Mucosa of stomach (tissue), 1 donor: Measurements from ENCODE around the gene SLC6A15.

Experiments
- H3K27me3 ChIP-seq: one replicate; pipeline ENCODE4 v1.7.0; 2013; ENCODE audit warnings: mild to moderate bottlenecking, low read length; ENCODE audit not compliant: control insufficient read depth, insufficient read depth
- H3K36me3 ChIP-seq: one replicate; pipeline ENCODE4 v1.7.0; 2013; ENCODE audit warnings: low read length; ENCODE audit not compliant: control insufficient read depth, insufficient read depth
- H3K4me1 ChIP-seq: one replicate; pipeline ENCODE4 v1.7.0; 2013; ENCODE audit warnings: mild to moderate bottlenecking, low read length; ENCODE audit not compliant: control insufficient read depth, insufficient read depth
- H3K4me3 ChIP-seq: one replicate; pipeline ENCODE4 v1.7.0; 2013; ENCODE audit warnings: low read length
- H3K9ac ChIP-seq: one replicate; pipeline ENCODE4 v1.7.0; 2013; ENCODE audit warnings: mild to moderate bottlenecking, low read length, moderate library complexity
- H3K9me3 ChIP-seq: one replicate; pipeline ENCODE4 v1.7.0; 2013; ENCODE audit warnings: mild to moderate bottlenecking, low read length, moderate library complexity; ENCODE audit not compliant: control insufficient read depth
- donor health status: Pancreatic carcinoma.

SLC6A15 gene

DNA sequence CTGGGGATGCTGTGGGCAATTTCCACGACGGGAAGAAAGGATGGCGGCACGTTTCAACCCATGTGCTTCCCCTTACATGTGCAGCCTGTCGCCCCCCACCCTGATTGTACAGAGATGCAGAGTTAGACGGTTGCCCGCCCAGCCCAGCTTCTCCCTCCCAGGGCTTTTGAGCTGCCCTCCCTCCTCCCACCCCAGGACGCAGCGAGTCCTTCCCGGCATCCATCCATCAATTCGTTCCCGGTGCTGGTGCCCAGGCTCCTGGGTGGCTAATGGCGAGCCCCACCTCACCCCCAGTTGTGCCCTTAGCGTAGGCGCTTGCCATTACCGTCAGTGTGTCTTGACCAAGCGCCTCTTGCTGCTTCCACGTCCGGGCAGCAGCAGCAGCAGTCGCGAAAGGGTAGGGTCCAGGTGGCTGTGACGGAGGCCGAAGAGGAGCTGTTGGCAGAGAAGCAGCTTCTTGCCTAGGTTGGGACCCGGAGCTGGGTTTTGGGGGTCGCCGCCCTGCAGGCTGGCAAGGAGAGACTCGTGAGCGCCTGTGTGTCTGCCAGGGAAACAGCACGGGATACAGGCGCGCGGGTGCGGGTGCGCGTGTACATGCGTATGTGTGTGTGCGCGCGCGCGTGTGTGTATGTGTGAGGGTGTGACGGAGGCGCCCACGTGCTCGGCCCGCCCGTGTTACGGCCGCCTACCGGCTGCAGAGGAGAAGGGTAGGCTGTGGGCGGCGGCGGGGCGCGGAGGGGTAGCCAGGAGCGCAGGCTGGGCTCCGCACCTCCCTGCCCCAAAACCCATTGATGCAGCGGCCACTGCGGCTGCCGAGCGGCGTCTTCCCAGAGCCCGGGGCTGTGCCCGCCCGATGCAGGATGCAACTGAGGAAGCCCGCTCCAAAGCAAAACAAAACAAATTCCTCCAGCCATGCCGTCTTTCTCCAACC, at the start of gene SLC6A15:
Gene SLC6A15 (minus strand): TSS at position 602 of the 931 bp plus-strand sequence. CDS start 20,679 bp downstream, outside the sequence.
- Histone ChIP-seq H3K9ac (no peak within 1 kb of the TSS), H3K27me3 (peaks cover 30% of the 10 kb centered on the region), H3K4me3 (no peak within 1 kb of the TSS)

DNA sequence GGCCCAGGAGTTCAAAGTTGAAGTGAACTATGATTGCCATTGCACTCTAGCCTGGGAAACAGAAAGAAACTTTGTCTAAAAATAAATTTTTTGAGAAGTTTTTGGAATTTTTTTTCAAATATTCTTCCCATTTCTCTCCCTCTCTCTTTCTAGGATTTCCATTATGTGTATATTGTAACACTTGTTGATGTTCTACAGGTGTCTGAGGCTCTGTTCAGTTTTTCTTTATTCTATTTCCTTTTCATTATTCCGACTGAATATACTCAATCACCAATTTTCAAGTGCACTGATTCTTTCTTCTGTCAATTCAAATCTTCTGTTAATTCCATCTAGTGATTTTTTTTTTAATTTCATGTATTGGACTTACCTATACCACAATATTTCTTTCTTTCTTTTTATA, 48.3 kb upstream of the SLC6A15 start:
- H3K36me3 ChIP-seq, result no peaks in the 10 kb centered on the region
- H3K9me3 ChIP-seq, result no peaks in the 10 kb centered on the region
- no peak overlapping the region for H3K9ac ChIP-seq
- H3K27me3 ChIP-seq, result no peaks in the 10 kb centered on the region
- no peaks in the 10 kb centered on the region for H3K4me1 ChIP-seq
- no peak overlapping the region for H3K4me3 ChIP-seq

More for the DNA sequence above, at the start of gene SLC6A15:
- H3K4me1 ChIP-seq, result peaks cover 6% of the 10 kb centered on the region
- H3K9me3 ChIP-seq, result no peaks in the 10 kb centered on the region
- no peaks in the 10 kb centered on the region for H3K36me3 ChIP-seq

DNA sequence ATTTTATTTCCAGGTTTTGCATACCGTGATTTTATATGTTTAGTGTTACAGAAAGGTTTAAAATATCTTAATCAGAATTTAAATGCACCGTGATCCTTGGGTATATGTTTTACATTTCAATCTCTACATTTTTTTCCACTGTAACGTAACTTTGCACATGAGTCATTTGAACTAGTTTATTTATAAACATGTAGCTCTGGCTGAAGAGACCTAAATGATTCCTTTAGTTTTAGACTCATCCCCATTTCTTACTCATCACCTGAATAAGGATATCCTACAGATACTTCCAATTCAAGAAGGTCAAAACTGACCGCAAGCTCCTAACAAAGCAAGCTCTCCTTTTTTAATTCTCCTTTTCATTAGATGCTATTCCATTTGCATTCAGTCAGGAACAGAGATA, 42.7 kb upstream of the SLC6A15 start:
- Histone ChIP-seq H3K36me3 (no peaks in the 10 kb centered on the region), H3K9me3 (no peaks in the 10 kb centered on the region)

DNA sequence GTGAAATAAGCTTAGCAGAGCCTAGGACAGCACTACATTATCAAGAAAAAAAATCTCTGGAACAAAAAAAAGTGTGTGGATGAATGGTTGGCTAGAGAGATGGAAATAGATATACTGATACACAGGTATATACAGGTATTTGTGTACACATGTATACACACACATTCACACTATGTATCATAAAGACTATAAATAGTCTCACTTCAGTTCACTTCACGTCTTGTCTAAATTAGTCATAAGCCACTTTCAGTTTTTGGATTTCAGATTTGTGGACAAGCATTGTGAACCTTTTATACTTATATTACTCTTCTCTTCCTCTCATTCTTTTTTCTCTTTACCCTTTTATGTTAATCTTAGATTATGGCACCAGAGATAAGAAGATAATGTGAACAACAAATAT, 41.8 kb upstream of the SLC6A15 start:
- Histone ChIP-seq H3K9me3 (no peaks in the 10 kb centered on the region), H3K9ac (no peak overlapping the region), H3K4me1 (no peaks in the 10 kb centered on the region), H3K4me3 (no peak overlapping the region), H3K36me3 (no peaks in the 10 kb centered on the region), H3K27me3 (no peaks in the 10 kb centered on the region)

More for the DNA sequence above, 42.7 kb upstream of the SLC6A15 start:
- Histone ChIP-seq H3K4me3 (no peak overlapping the region), H3K9ac (no peak overlapping the region), H3K4me1 (no peaks in the 10 kb centered on the region), H3K27me3 (no peaks in the 10 kb centered on the region)

DNA sequence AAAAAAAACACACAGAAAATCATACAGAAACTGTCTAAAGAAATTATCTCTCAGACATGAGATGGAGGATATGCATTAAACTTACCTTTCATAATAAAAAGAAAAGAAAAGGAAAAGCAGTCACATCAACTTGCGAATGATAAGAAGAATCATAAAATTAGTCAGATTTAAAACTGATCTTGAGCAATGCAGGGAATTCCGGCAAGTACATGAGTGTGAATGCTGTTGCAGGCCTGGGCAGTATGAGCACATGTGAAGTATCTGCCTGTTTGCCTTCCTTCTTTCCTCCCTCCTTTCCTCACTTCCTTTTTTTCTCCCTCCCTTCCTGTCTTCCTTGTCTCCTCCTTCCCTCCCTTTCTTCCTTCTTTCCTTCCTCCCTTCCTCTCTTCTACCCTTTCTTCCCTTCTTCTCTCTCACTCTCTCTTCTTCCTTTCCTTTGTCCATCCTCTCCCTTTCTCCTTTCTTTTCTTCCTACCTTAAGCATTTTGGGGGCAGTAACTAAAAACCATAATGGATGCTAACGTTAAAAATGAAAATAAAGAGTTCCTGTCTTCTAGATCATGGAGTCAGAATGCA, 38.5 kb upstream of the SLC6A15 start:
- Histone ChIP-seq H3K4me3 (no peak overlapping the region), H3K9ac (no peak overlapping the region), H3K4me1 (no peaks in the 10 kb centered on the region), H3K9me3 (no peaks in the 10 kb centered on the region), H3K27me3 (no peaks in the 10 kb centered on the region), H3K36me3 (no peaks in the 10 kb centered on the region)

DNA sequence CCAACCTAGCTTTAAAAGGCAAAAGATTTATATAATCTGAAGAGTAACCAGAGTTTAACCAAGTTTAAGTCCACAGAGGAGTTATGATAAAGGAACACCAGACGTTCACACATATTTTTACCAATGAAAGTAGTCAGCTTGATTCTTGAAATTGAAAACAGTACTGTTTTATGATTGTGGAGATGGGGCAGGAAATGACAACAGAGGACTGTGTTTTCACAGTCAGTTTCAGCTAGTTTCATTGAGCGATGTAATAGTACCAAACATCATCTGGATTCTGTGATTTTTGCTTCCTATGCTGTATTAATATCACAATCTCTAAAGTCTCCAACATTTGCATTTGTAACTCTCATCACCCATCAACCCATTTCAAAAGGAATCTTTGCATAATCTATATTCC, 34.2 kb upstream of the SLC6A15 start:
- Histone ChIP-seq H3K9ac (no peak overlapping the region), H3K9me3 (no peaks in the 10 kb centered on the region), H3K4me3 (no peak overlapping the region), H3K27me3 (no peaks in the 10 kb centered on the region), H3K4me1 (no peaks in the 10 kb centered on the region), H3K36me3 (no peaks in the 10 kb centered on the region)

DNA sequence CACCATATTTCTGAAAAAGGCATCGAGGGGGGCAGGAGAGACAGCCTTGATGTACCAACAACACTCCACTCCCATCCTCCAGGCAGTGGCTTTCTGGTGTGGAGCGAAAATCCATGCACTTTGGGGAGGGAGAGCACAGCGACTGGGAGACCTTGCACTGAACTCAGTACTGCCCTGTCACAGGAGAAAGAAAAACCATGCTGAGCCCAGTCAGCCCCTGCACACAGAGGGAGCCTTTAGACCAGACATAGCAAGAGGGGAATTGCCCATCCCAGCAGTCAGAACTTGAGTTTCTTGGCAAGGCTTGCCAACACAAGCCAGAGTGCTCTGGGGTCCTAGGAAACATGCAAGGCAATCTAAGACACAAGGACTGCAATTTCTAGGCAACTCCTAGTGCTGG, 24.8 kb upstream of the SLC6A15 start:
- H3K9ac ChIP-seq, result no peak overlapping the region
- H3K4me3 ChIP-seq, result no peak overlapping the region
- no peaks in the 10 kb centered on the region for H3K9me3 ChIP-seq
- no peaks in the 10 kb centered on the region for H3K36me3 ChIP-seq
- no peaks in the 10 kb centered on the region for H3K27me3 ChIP-seq
- no peaks in the 10 kb centered on the region for H3K4me1 ChIP-seq

DNA sequence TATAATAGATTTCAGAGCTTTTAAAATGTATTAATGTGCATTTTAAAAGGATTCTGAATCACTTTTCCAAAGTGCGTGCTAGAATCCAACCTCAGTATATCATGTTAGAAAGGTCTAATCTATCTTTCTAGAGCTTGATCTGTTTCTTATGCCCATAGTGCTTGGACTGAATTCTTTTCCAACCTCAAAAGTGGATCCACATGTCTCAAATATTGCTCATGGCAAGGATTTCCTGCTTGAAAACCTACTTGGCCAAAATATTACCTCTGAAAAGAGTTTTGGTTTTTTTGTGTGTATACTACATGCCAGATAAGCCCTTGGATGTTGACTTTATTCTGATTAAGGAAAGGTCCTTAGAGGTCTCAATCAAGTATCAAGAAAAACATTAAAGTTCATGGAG, 16.9 kb upstream of the SLC6A15 start:
- H3K9me3 ChIP-seq, result no peaks in the 10 kb centered on the region
- no peak overlapping the region for H3K9ac ChIP-seq
- no peaks in the 10 kb centered on the region for H3K36me3 ChIP-seq
- H3K27me3 ChIP-seq, result no peaks in the 10 kb centered on the region
- H3K4me3 ChIP-seq, result no peak overlapping the region
- H3K4me1 ChIP-seq, result no peaks in the 10 kb centered on the region

DNA sequence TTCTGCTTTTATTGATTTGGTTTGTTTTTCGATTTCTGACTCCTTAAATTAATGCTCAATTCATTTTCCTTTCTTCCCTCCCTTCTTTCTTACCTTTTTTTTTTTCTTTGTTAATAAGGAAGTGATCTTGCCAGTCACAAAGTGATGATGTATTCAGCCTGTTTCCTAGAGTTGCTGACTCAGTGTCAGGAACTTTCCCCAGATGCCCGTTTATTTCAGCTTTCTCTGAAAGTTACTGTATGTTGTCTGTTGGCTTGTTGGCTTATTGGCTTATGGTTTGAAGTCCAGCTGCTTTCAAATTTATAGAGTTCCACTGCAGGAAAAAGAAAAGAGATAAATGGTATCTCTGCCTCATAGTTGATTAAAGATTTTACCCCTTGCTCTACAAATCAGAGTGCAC, 12.4 kb upstream of the SLC6A15 start:
- H3K9ac ChIP-seq, result no peak overlapping the region
- H3K36me3 ChIP-seq, result no peaks in the 10 kb centered on the region
- no peak overlapping the region for H3K4me3 ChIP-seq
- H3K9me3 ChIP-seq, result no peaks in the 10 kb centered on the region
- H3K27me3 ChIP-seq, result no peaks in the 10 kb centered on the region
- H3K4me1 ChIP-seq, result no peaks in the 10 kb centered on the region

DNA sequence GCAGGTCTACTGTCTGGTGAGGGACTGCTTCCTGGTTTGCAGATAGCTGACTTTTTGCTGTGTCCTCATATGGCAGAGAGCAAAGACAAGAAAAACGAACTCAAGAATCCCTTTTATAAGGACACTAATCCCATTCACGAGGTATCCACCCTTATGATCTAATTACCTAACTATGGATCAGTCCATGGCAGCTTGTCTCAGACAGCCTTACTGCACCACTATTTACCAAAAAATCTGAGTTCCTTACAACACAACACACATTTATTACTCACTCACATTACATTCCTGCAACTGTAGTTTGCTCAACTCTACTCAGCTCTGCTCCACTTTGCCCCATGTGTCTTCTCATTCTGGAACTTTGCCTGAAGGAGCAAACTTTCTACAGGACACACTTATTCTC, 10.1 kb upstream of the SLC6A15 start:
- H3K4me3 ChIP-seq, result no peak overlapping the region
- H3K27me3 ChIP-seq, result no peaks in the 10 kb centered on the region

DNA sequence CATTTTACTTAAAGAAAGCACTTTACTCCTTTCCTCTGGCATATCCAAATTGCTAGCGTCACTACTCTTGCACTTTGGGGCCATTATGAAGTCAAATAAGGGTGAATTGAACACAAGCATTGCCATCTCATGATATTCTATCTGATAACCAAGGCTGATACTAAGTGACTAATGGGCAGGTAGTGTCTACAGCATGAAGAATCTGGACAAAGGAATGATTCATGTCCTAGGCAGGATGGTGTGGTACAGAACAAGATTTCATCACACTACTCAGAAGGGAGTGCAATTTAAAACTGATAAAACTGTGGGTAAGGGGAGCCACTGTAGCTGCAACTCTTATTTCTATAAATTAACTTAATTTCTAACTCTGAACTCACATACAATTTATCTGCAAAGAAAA, 7.7 kb upstream of the SLC6A15 start:
- Histone ChIP-seq H3K9me3 (no peaks in the 10 kb centered on the region), H3K9ac (no peak overlapping the region), H3K4me3 (no peak overlapping the region), H3K4me1 (no peaks in the 10 kb centered on the region), H3K27me3 (no peaks in the 10 kb centered on the region), H3K36me3 (no peaks in the 10 kb centered on the region)

More for the DNA sequence above, 10.1 kb upstream of the SLC6A15 start:
- Histone ChIP-seq H3K4me1 (no peaks in the 10 kb centered on the region), H3K36me3 (no peaks in the 10 kb centered on the region), H3K9me3 (no peaks in the 10 kb centered on the region), H3K9ac (no peak overlapping the region)

DNA sequence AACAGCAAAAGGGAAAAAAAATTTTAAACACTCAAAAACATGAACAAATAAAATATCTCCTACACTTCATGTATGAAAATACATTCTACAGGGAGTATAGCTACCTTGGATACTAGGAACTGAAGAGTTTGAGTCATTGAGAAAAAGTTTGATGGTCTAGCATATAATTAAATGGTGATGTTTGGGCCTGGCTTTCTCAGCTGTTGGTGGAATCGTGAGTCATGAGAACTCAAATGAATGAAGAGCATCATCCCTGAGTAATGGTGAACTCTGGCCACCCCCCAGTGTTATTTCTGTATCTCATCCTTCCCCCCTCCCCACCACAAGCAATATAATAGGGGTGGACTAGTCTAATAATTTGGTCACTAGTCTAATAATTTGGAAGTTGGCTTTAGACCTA, 6.7 kb upstream of the SLC6A15 start:
- Histone ChIP-seq H3K4me3 (no peak overlapping the region), H3K36me3 (no peaks in the 10 kb centered on the region), H3K27me3 (peaks cover 2% of the 10 kb centered on the region), H3K4me1 (no peaks in the 10 kb centered on the region), H3K9me3 (no peaks in the 10 kb centered on the region), H3K9ac (no peak overlapping the region)
